Keratinocyte (primary cell): ENCODE results near the gene HDLBP. TPM values are rescaled to one million over a fixed set of nuclear protein-coding genes. Genes with fewer than 3 reads are reported as not detected.

Experiments used
- DNase-seq: peaks from one replicate; pipeline ENCODE4 v3.0.0-alpha.2; 2011; ENCODE audit warnings: low read depth, missing footprints, low spot score
- FAIRE-seq: peaks from 2 replicates; lab custom pipeline; 2011; peaks lifted over from hg19 to GRCh38; lab: Jason Lieb, UNC
- H2AFZ ChIP-seq: 2 replicates; pipeline ENCODE4 v1.6.0; 2012; ENCODE audit warnings: low read length, control low read depth, inconsistent platforms; ENCODE audit not compliant: control insufficient read depth
- H3K27ac ChIP-seq: 2 replicates; pipeline ENCODE4 v1.5.1; 2011; ENCODE audit warnings: low read length; ENCODE audit not compliant: control insufficient read depth, insufficient read depth
- H3K27me3 ChIP-seq: 3 replicates; pipeline ENCODE4 v1.6.0; 2011; ENCODE audit warnings: low read length; ENCODE audit not compliant: control insufficient read depth, insufficient read depth; ENCODE audit errors: extremely low read depth
- H3K36me3 ChIP-seq, 2 experiments: 2 replicates in 1 of 2; 3 replicates in 1 of 2; pipeline ENCODE4 v1.5.1; 2011; ENCODE audit warnings: low read length in 2 of 2, mild to moderate bottlenecking in 1 of 2; ENCODE audit not compliant: control insufficient read depth in 2 of 2, insufficient read depth in 2 of 2; ENCODE audit errors: extremely low read depth in 1 of 2
- H3K4me1 ChIP-seq: 3 replicates; pipeline ENCODE4 v1.5.1; 2011; ENCODE audit warnings: low read length; ENCODE audit not compliant: control insufficient read depth, insufficient read depth; ENCODE audit errors: extremely low read depth
- H3K4me2 ChIP-seq: 3 replicates; pipeline ENCODE4 v1.6.0; 2011; ENCODE audit warnings: low read depth, low read length; ENCODE audit not compliant: control insufficient read depth, insufficient read depth; ENCODE audit errors: extremely low read depth
- H3K4me3 ChIP-seq, 3 experiments: fragments of 200-600 bp in 1 of 3; sonication (generic) in 1 of 3; 2 replicates in 2 of 3; 3 replicates in 1 of 3; pipeline ENCODE4 v1.5.1; 2011 to 2016; ENCODE audit warnings: low read length in 3 of 3, mild to moderate bottlenecking in 3 of 3, control low read depth in 2 of 3, inconsistent platforms in 1 of 3, low read depth in 1 of 3, mixed read lengths in 1 of 3, mixed run types in 1 of 3, moderate library complexity in 1 of 3; ENCODE audit not compliant: control insufficient read depth in 2 of 3, insufficient read depth in 2 of 3; ENCODE audit errors: extremely low read depth in 1 of 3
- H3K79me2 ChIP-seq: 2 replicates; pipeline ENCODE4 v1.6.0; 2012; ENCODE audit warnings: low read length; ENCODE audit not compliant: control insufficient read depth, insufficient read depth
- H3K9ac ChIP-seq: 3 replicates; pipeline ENCODE4 v1.6.0; 2011; ENCODE audit warnings: low read length; ENCODE audit not compliant: control insufficient read depth, insufficient read depth; ENCODE audit errors: extremely low read depth
- H3K9me1 ChIP-seq: 3 replicates; pipeline ENCODE4 v1.6.0; 2011; ENCODE audit warnings: low read length; ENCODE audit not compliant: control insufficient read depth, insufficient read depth; ENCODE audit errors: extremely low read depth
- H3K9me3 ChIP-seq: 2 replicates; pipeline ENCODE4 v1.5.1; 2012; ENCODE audit warnings: low read depth, low read length; ENCODE audit not compliant: control insufficient read depth
- H4K20me1 ChIP-seq: 3 replicates; pipeline ENCODE4 v1.6.0; 2011; ENCODE audit warnings: low read length; ENCODE audit not compliant: control insufficient read depth, insufficient read depth; ENCODE audit errors: extremely low read depth
- CTCF ChIP-seq, 3 experiments: IDR thresholded peaks in 1 of 3; conservative IDR thresholded peaks in 1 of 3; optimal IDR thresholded peaks in 1 of 3; 2 replicates in 2 of 3; 3 replicates in 1 of 3; pipeline versions ENCODE3 to v1.5.1; 2011; ENCODE audit warnings: low read length in 3 of 3, mild to moderate bottlenecking in 3 of 3, moderate library complexity in 2 of 3, control low read depth in 1 of 3, inconsistent platforms in 1 of 3; ENCODE audit not compliant: insufficient read depth in 2 of 3; ENCODE audit errors: extremely low read depth in 1 of 3
- EZH2 ChIP-seq: IDR thresholded peaks from one replicate; pipeline ENCODE4 v1.6.1; 2012; ENCODE audit warnings: inconsistent platforms, mild to moderate bottlenecking, low read length, moderate library complexity
- dilution Hi-C: fragments of 300-500 bp; cut with MboI; formaldehyde crosslinking; loops from one replicate; pipeline ENCODE4 v1.7.0; 2020; ENCODE audit warnings: low sequenced_read_pairs; ENCODE audit not compliant: extremely low pct_ligation_motif_present
- polyA plus RNA-seq, 5 experiments: library from polyadenylated mRNA; depleted of rRNA in 3 of 5; stranded (reverse) in 3 of 5; stranded (forward) in 1 of 5; unstranded in 1 of 5; fragments of >200 nt; gene quantifications; 1 replicate in 1 of 5; 2 replicates in 3 of 5; 3 replicates in 1 of 5; pipeline versions ENCODE4 v1.2.1 to v1.2.3, GENCODE V29; 2011 to 2012; ENCODE audit warnings: missing spikeins in 2 of 5, low read depth in 1 of 5, low replicate concordance in 1 of 5

The HDLBP gene
- polyA plus RNA-seq, 1 donor (not counting 4 experiments of a cell fraction or from before 2014, with no cell fraction given): 289 TPM

- no peaks in the 10 kb centered on the region for H3K79me2 ChIP-seq
- no peak overlapping the region for H3K9ac ChIP-seq
- H3K27ac ChIP-seq: no peak overlapping the region
- H3K4me1 ChIP-seq: no peaks in the 10 kb centered on the region
- no peak for DNase-seq
- no peak overlapping the region for H3K4me2 ChIP-seq
- dilution Hi-C loops: no loop called here
- H3K27me3 ChIP-seq: no peaks in the 10 kb centered on the region
- no peaks in the 10 kb centered on the region for H3K9me1 ChIP-seq
- no peak overlapping the region for H3K4me3 ChIP-seq
- no peak overlapping the region for H2AFZ ChIP-seq
- H4K20me1 ChIP-seq: no peaks in the 10 kb centered on the region
- no peak for TF ChIP-seq CTCF (optimal IDR thresholded peaks at IDR 0.05 in 1 of 3, IDR thresholded peaks at IDR 0.05 in 1 of 3, conservative IDR thresholded peaks at IDR 0.05 in 1 of 3; ENCODE audit: extremely low read depth in 1 of 3, insufficient read depth in 2 of 3, low read length in 3 of 3)
- TF ChIP-seq EZH2: no peak
- no peak for FAIRE-seq
- no peaks in the 10 kb centered on the region for H3K36me3 ChIP-seq
- no peaks in the 10 kb centered on the region for H3K9me3 ChIP-seq
Observed at GRCh38 chr2:241203218-241204009, 112.1 kb downstream of the HDLBP start.

GRCh38 chr2:241202681-241203080 lies 112.8 kb downstream of the HDLBP start:
- no peak for TF ChIP-seq EZH2
- TF ChIP-seq CTCF (optimal IDR thresholded peaks at IDR 0.05 in 1 of 3, IDR thresholded peaks at IDR 0.05 in 1 of 3, conservative IDR thresholded peaks at IDR 0.05 in 1 of 3; ENCODE audit: extremely low read depth in 1 of 3, insufficient read depth in 2 of 3, low read length in 3 of 3): no peak
- no peaks in the 10 kb centered on the region for H3K9me1 ChIP-seq
- FAIRE-seq: no peak
- H3K9me3 ChIP-seq: no peaks in the 10 kb centered on the region
- peaks cover 3% of the 10 kb centered on the region for H3K27me3 ChIP-seq
- no peak overlapping the region for H3K9ac ChIP-seq
- no peak overlapping the region for H3K4me2 ChIP-seq
- H3K79me2 ChIP-seq: no peaks in the 10 kb centered on the region
- H3K4me1 ChIP-seq: no peaks in the 10 kb centered on the region
- no peaks in the 10 kb centered on the region for H4K20me1 ChIP-seq
- H3K27ac ChIP-seq: no peak overlapping the region
- DNase-seq: no peak
- dilution Hi-C loops: no loop called here
- no peak overlapping the region for H3K4me3 ChIP-seq
- H3K36me3 ChIP-seq: no peaks in the 10 kb centered on the region
- H2AFZ ChIP-seq: no peak overlapping the region
